NCI-H774 (cell line): ENCODE results near the gene UNC79.
"Not testable (repeated sequence)": the region's sequence is repeated elsewhere in the genome, so short reads cannot be mapped to it uniquely, and the experiment has no call there.

Source experiments
- DNase-seq: peaks from one replicate; lab custom pipeline; 2025; lab: John Stamatoyannopoulos, UW

UNC79 gene

GRCh38 chr14:93493622-93494021 is 62.9 kb downstream of the UNC79 start:
- DNase-seq: not testable (repeated sequence)

GRCh38 chr14:93496856-93497741 is 66.4 kb downstream of the UNC79 start:
- DNase-seq: no peak

- DNase-seq: no peak
These were observed 79.3 kb downstream of the UNC79 start for GRCh38 chr14:93510056-93510455.

GRCh38 chr14:93511001-93511400 is 80.3 kb downstream of the UNC79 start:
- DNase-seq: no peak

GRCh38 chr14:93520053-93520607 is 89.4 kb downstream of the UNC79 start:
- no peak for DNase-seq

GRCh38 chr14:93522221-93522620 is 91.5 kb downstream of the UNC79 start:
- DNase-seq: no peak

- not testable (repeated sequence) for DNase-seq
These were observed 94.5 kb downstream of the UNC79 start for GRCh38 chr14:93525216-93525615.

GRCh38 chr14:93525696-93526451 is 95.1 kb downstream of the UNC79 start:
- DNase-seq: no peak

GRCh38 chr14:93527203-93527607 is 96.5 kb downstream of the UNC79 start:
- no peak for DNase-seq

GRCh38 chr14:93528884-93529558 is 98.3 kb downstream of the UNC79 start:
- no peak for DNase-seq

GRCh38 chr14:93531644-93532043 is 100.9 kb downstream of the UNC79 start:
- DNase-seq: no peak

- DNase-seq: no peak
These were observed 101.8 kb downstream of the UNC79 start for GRCh38 chr14:93532541-93532940.

- no peak for DNase-seq
These were observed 102.7 kb downstream of the UNC79 start for GRCh38 chr14:93533437-93533836.

GRCh38 chr14:93533842-93534241 is 103.1 kb downstream of the UNC79 start:
- DNase-seq: no peak

GRCh38 chr14:93535537-93535936 is 104.8 kb downstream of the UNC79 start:
- DNase-seq: no peak

GRCh38 chr14:93536945-93537344 is 106.2 kb downstream of the UNC79 start:
- no peak for DNase-seq

GRCh38 chr14:93537951-93538350 is 107.2 kb downstream of the UNC79 start:
- DNase-seq: no peak

GRCh38 chr14:93538413-93538812 is 107.7 kb downstream of the UNC79 start:
- DNase-seq: no peak

- no peak for DNase-seq
These were observed 109.5 kb downstream of the UNC79 start for GRCh38 chr14:93540235-93540634.

- DNase-seq: no peak
These were observed 113.0 kb downstream of the UNC79 start for GRCh38 chr14:93543766-93544165.

GRCh38 chr14:93544212-93544611 is 113.5 kb downstream of the UNC79 start:
- no peak for DNase-seq

- no peak for DNase-seq
These were observed 115.9 kb downstream of the UNC79 start for GRCh38 chr14:93546642-93547041.
